HG03108 (cell line): ENCODE measurements around the gene MRPS7.

Experiments used
- ATAC-seq: cut with Tn5 transposase; IDR thresholded peaks from one replicate; pipeline ENCODE4 v1.9.1; 2021; ENCODE audit warnings: moderate library complexity; ENCODE audit not compliant: unreplicated experiment

Gene MRPS7

DNA sequence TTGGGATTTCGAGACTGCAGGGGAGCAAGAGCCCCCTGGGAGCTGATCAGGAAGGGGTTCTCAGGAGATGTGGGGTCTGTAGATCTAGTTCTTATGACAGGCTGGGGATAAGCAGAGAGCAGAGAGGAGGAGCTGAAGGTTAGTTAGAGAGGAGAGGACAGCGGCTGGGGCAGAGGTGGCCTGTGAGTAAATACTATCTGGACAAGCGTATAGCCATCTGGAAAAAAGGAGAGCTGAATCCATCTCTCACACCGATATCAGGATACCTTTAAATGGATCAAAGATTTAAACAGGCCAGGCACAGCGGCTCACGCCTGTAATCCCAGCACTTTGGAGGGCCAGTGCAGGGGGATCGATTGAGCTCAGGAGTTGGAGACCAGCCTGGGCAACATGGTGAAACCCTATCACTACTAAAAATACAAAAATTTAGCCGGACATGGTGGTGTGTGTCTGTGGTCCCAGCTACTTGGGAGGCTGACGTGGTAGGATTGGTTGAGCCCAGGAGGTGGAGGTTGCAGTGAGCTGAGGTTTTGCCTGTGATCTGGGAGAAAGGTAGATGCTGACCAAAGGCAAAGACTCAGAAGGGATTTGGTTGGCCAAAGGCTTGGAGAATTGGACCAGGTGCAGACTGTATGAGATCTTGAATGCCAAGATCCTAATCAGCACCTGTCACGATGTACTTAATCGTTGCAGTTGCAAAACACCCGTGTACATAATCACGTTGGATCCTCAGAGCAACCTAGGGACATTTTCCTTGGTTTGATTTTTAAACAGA, 46.5 kb downstream of the MRPS7 start:
- no peak for ATAC-seq

DNA sequence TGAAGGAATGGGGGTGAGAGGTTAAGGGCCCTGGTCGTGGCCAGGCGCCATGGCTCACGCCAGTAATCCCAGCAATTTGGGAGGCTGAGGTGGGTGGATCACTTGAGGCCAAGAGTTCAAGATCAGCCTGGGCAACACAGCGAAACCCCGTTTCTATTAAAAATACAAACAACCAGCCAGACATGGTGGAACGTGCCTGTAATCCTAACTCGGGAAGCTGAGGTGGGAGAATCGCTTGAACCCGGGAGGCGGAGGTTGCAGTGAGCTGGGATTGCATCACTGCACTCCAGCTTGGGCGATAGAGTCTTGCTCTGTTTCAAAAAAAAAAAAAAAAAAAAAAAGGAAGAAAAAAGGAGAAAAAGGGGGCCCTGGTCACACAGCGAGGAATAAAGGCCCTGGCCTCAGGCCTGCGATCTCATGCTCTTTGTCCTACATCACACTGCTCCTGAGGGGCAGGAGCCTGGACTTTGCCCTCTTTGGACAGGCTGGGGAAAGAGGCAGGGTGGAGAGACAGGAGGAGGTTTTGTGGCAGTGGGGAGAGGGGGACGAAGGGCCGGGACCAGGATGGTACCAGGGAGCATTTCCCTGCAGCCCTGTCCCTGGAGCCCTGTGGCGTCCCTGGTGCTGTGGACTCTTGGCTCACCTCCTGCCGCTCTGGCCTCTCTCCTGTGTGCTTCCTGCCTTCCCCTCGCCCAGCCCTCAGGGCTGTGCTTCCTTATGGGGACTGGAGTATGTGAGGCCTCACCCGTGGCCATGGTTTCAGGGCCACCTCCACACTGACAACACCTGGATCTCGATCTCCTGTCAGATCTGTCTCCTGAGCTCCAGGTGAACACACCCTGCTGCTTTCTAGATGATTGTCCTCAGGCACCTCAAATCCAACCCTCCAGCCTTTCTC, 47.3 kb downstream of the MRPS7 start:
- ATAC-seq = no peak

DNA sequence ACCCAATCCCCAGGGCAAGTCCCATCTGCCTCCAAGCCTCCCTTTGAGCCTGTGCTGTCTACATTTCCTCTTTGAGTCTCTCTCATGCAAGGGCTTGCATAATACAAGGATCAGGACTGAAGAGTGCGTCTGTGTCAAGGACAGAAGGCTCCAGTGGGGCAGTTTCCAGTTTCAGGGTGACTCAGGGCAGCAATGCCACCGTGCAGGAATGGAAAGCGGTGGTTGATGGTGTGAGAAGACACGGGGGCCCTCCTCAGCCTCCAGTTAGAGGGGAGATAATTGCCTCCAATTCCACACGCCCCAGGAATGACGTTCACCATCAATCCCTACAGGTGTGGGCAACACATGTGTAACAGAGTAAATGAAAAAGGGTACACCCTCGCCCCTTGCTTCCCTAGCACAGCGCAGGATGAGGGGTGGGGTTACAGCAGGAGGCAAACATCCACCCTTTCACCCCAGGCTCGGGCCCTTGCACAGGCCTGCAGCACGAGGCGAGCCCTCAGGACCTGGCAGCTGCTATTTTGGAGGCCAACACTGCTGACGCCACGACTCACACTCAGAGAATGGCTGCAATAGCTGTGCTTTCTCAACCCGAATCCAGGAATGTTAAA, 52.4 kb downstream of the MRPS7 start:
- no peak for ATAC-seq

DNA sequence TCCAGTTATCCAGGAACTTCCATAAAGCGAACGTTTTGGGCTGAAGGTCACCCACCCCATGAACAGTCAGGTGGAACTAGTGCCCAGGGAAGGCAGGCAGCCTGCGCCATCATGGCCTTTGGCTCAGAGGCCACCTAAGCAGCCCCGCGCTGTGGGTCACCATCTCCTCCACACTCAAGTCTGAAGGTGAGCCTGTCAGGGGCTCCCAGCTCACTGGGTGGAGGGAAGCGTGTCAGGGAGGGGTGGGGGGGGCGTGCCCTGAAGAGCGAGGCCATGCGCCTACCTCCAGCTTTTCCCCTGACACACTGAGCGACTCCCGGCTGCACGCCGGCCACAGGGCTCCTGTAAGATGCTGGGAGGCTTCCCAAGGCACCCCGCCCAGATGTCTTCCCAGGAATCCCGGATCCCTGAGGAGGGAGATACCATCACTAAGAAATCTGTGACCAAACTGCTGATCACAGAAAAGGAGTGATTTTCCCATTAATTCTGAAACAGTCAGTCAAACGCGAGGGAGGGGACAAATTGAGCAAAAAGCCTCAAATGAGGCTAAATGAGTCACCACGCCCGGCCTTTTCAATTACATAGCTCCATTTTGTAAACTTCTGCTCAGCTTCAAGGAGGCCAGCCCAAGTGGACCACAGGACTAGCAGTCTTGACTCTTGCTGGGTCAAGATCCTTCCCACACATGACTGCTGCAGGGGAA, 54.0 kb downstream of the MRPS7 start:
- no peak for ATAC-seq
